H1 (cell line): ENCODE data around the gene C3orf52.

Experiments
- KDM5A ChIP-seq: fragments of 200-600 bp; IDR thresholded peaks from 2 replicates; pipeline ENCODE4 v1.7.1; 2012; ENCODE audit warnings: mild to moderate bottlenecking, low read length, inconsistent platforms, mixed read lengths
- TF ChIP-seq, protein P1 (sequence below), 3 experiments: IDR thresholded peaks; 1 replicate in 2 of 3; 2 replicates in 1 of 3; pipeline versions ENCODE4 v1.5.1 to v1.6.1; 2011; ENCODE audit warnings: low read length in 3 of 3, mild to moderate bottlenecking in 3 of 3, inconsistent platforms in 2 of 3, low read depth in 1 of 3, moderate library complexity in 1 of 3; ENCODE audit not compliant: insufficient read depth in 1 of 3; ENCODE audit errors: control extremely low read depth in 1 of 3

DNA sequence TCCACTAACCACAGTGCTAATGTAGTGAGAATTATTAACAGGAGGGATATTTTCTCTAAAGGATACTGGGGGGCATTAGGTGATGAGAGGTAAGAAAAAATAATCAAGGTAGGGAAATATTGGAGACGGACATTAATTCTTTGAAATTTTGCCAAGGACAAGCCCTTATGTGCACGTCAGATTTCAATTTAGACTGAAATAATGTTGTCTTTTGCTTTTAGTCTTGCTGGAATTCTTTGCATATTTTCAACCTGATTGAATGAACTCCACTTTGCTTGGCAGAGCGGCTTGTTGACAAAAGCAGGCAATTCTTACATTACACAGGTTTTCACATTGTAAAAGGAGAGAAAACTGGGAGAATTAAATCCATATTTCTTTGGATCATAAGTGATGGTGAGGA lies 25.0 kb upstream of the C3orf52 start:
- no peak for TF ChIP-seq KDM5A
- TF ChIP-seq, protein P1, sequence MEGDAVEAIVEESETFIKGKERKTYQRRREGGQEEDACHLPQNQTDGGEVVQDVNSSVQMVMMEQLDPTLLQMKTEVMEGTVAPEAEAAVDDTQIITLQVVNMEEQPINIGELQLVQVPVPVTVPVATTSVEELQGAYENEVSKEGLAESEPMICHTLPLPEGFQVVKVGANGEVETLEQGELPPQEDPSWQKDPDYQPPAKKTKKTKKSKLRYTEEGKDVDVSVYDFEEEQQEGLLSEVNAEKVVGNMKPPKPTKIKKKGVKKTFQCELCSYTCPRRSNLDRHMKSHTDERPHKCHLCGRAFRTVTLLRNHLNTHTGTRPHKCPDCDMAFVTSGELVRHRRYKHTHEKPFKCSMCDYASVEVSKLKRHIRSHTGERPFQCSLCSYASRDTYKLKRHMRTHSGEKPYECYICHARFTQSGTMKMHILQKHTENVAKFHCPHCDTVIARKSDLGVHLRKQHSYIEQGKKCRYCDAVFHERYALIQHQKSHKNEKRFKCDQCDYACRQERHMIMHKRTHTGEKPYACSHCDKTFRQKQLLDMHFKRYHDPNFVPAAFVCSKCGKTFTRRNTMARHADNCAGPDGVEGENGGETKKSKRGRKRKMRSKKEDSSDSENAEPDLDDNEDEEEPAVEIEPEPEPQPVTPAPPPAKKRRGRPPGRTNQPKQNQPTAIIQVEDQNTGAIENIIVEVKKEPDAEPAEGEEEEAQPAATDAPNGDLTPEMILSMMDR (IDR thresholded peaks at IDR 0.05; ENCODE audit: control extremely low read depth in 1 of 3, insufficient read depth in 1 of 3, low read depth in 1 of 3, low read length in 3 of 3), result no peak
